ENCODE data around the gene TBCE.
"Not testable (repeated sequence)": the region's sequence is repeated elsewhere in the genome, so short reads cannot be mapped to it uniquely, and the experiment has no call there.

TBCE gene

DNA sequence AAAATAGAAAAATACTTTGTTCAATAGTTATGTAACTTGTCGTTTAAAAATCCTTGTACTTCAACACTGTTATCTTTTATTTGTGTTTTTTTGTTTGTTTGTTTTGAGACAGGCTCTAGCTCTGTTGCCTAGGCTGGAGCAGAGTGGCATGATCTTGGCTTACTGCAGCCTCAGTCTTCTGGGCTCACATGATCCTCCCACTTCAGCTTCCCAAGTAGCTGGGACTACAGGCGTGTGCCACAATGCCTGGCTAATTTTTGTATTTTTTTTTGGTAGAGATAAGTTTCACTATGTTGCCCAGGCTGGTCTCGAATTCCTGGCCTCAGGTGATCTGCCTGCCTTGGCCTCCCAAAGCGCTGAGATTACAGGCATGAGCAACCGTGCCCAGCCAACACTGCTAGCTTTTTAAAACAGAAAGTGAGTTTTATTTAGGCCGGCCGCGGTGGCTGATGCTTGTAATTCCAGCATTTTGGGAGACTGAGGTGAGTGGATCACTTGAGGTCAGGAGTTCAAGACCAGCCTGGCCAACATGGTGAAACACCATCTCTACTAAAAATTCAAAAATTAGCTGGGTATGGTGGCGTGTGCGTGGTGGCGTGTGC, 11.0 kb downstream of the TBCE start:
- not testable (repeated sequence) for H3K9me3 Mint-ChIP-seq, H3K27me3 Mint-ChIP-seq, DNase-seq, H3K4me3 Mint-ChIP-seq, H3K27ac Mint-ChIP-seq
- Mint-ChIP-seq H3K4me1 (ENCODE audit: low read depth) (peaks cover 12% of the 10 kb centered on the region), H3K36me3 (ENCODE audit: low read depth) (peaks cover 60% of the 10 kb centered on the region)

DNA sequence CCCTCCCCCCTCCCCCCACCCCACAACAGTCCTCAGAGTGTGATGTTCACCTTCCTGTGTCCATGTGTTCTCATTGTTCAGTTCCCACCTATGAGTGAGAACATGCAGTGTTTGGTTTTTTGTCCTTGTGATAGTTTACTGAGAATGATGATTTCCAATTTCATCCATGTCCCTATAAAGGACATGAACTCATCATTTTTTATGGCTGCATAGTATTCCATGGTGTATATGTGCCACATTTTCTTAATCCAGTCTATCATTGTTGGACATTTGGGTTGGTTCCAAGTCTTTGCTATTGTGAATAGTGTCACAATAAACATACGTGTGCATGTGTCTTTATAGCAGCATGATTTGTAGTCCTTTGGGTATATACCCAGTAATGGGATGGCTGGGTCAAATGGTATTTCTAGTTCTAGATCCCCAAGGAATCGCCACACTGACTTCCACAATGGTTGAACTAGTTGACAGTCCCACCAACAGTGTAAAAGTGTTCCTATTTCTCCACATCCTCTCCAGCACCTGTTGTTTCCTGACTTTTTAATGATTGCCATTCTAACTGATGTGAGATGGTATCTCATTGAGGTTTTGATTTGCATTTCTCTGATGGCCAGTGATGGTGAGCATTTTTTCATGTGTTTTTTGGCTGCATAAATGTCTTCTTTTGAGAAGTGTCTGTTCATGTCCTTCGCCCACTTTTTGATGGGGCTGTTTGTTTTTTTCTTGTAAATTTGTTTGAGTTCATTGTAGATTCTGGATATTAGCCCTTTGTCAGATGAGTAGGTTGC, 14.9 kb downstream of the TBCE start:
- not testable (repeated sequence) for H3K4me1 Mint-ChIP-seq (ENCODE audit: low read depth); DNase-seq; H3K9me3 Mint-ChIP-seq; H3K27me3 Mint-ChIP-seq; H3K4me3 Mint-ChIP-seq; H3K27ac Mint-ChIP-seq
- peaks cover 49% of the 10 kb centered on the region for H3K36me3 Mint-ChIP-seq (ENCODE audit: low read depth)

DNA sequence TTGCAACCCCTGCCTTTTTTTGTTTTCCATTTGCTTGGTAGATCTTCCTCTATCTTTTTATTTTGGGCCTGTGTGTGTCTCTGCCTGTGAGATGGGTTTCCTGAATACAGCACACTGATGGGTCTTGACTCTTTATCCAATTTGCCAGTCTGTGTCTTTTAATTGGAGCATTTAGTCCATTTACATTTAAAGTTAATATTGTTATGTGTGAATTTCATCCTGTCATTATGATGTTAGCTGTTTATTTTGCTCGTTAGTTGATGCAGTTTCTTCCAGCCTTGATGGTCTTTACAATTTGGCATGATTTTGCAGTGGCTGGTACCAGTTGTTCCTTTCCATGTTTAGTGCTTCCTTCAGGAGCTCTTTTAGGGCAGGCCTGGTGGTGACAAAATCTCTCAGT, 18.4 kb downstream of the TBCE start:
- not testable (repeated sequence) for H3K27me3 Mint-ChIP-seq; H3K27ac Mint-ChIP-seq; H3K9me3 Mint-ChIP-seq; DNase-seq; H3K4me3 Mint-ChIP-seq; H3K4me1 Mint-ChIP-seq (ENCODE audit: low read depth)
- H3K36me3 Mint-ChIP-seq (ENCODE audit: low read depth): peaks cover 42% of the 10 kb centered on the region

DNA sequence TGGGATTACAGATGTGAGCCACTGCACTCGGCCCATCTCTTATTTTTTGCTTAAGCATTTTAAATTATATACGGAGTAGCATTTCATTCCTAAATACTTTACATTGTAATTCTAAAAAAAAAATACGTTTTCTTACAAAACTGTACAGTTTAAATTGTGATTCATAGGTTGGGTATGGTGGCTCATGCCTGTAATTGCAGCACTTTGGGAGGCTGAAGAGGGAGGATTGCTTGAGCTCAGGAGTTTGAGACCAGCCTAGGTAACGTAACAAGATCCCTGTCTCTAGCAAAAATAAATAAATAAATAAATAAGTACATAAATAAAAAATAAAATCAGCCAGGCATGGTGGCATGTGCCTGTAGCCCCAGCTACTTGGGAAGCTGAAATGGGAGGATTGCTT, 24.6 kb downstream of the TBCE start:
- Mint-ChIP-seq H3K4me3 (no peak overlapping the region), H3K27ac (no peak overlapping the region), H3K36me3 (ENCODE audit: low read depth) (peaks cover 16% of the 10 kb centered on the region), H3K4me1 (ENCODE audit: low read depth) (peaks cover 9% of the 10 kb centered on the region), H3K9me3 (peaks cover 4% of the 10 kb centered on the region), H3K27me3 (no peaks in the 10 kb centered on the region)
- DNase-seq: no peak

DNA sequence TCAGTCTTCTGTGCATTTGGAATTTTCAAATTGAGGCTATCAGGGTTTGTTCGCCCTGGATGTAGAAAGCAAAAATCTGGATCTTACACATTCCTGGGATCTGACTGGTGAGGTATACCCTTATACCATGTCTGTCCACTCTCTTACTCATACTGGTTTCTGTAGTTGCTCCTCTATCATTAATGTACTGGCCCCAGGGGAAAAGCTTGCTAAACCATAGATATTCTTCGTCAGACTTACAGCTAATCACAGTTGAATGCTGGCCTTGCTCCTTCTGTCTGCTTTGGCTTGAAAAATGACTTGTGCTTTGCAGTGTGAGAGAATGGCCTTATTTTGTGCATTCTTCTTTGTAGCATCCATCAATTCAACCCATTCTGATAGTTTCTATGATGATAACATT, 30.5 kb downstream of the TBCE start:
- no peak for DNase-seq
- no peaks in the 10 kb centered on the region for H3K27me3 Mint-ChIP-seq

DNA sequence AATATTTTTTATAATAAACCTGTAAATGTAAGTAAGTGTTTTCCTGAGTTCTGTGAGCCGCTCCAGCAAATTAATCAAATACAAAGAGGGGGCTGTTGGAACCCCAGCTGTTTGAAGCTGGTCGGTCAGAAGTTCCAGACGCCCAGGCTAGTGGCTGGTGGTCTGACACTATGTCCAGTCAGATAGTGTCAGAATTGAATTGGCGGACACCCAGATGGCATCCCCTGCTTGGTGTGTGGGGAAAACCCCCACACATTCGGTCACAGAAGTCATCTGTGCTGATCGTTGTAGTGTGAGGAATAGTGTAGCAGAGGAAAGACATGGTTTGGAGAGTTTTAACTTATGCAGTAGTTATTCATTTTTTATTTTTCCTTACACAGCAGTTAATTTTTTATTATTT, 32.4 kb downstream of the TBCE start:
- Mint-ChIP-seq H3K27me3 (no peaks in the 10 kb centered on the region), H3K9me3 (no peaks in the 10 kb centered on the region), H3K4me3 (no peak overlapping the region), H3K27ac (no peak overlapping the region), H3K4me1 (ENCODE audit: low read depth) (peaks cover 4% of the 10 kb centered on the region), H3K36me3 (ENCODE audit: low read depth) (peaks cover 25% of the 10 kb centered on the region)
- no peak for DNase-seq

More for the DNA sequence above, 30.5 kb downstream of the TBCE start:
- Mint-ChIP-seq H3K4me3 (no peak overlapping the region), H3K4me1 (ENCODE audit: low read depth) (peaks cover 5% of the 10 kb centered on the region), H3K36me3 (ENCODE audit: low read depth) (peaks cover 16% of the 10 kb centered on the region), H3K27ac (no peak overlapping the region), H3K9me3 (no peaks in the 10 kb centered on the region)

DNA sequence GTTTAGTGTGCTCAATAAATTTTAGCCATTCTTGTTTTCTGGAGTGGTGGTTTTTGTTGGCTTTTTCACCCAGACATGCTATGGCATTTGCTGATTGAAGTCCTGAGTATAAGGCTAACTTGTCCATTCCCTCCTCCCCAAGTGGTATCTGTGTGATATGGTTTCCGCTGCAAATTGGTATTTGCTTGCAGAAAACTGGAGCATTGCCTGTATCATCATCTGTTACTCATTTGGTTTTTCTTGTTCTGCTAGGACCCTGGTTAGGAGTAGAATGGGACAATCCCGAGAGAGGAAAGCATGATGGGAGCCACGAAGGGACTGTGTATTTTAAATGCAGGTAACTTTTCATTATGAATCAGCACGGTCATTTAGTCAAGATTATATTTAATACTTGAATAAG, 34.0 kb downstream of the TBCE start:
- Mint-ChIP-seq H3K4me3 (no peak overlapping the region), H3K27ac (no peak overlapping the region), H3K4me1 (ENCODE audit: low read depth) (peaks cover 4% of the 10 kb centered on the region), H3K36me3 (ENCODE audit: low read depth) (peaks cover 23% of the 10 kb centered on the region), H3K27me3 (no peaks in the 10 kb centered on the region), H3K9me3 (no peaks in the 10 kb centered on the region)
- no peak for DNase-seq

DNA sequence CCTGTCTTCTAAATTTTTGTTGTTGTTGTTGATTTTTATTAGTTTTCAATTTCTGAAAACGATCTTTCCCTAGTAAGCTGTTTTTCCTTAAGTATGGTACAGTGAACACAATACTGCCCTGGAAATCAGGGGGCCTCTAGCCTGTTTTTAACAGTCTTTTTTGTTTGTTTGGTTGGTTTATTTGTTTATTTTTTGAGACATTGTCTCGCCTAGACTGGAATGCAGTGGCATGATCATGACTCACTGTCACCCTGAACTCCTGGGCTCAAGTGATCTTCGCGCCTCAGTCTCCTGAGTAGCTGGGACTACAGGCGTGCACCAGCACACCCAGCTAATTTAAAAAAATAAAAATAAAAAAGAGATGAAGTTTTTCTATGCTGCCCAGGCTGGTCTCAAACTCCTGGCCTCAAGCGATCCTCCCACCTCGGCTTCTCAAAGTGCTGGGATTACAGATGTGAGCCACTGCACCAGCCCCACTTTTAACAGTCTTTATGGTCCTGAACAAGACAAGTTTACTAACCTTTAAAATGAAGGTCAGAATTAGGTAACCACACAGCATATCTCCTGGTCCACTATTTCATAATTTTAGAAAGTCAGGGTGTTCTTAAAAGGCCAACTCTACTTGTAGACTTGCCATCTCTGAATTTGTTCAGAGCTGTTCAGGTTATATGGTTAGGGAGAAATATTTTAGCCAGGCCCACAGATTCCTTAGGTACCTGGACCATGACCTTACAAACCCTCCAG, 35.4 kb downstream of the TBCE start:
- Mint-ChIP-seq H3K27me3 (no peaks in the 10 kb centered on the region), H3K36me3 (ENCODE audit: low read depth) (peaks cover 20% of the 10 kb centered on the region), H3K4me1 (ENCODE audit: low read depth) (peaks cover 5% of the 10 kb centered on the region), H3K9me3 (no peaks in the 10 kb centered on the region), H3K27ac (no peak overlapping the region), H3K4me3 (no peak overlapping the region)
- DNase-seq: no peak

DNA sequence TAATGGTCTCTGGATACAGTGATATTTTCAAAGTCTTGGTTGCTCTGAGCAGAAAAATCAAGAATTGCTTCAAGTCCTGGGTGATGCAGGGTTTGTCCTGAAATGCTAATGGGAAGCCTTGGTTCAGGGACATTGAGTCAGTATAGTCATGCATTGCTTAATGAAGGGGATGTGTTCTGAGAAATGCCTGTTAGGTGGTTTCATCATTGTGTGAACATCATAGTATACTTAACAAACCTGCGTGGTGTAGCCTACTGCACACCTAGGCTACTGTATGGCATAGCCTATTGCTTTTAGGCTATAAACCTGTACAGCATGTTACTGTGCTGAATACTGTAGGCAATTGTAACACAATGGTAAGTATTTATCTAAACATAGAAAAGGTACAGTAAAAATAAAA, 36.4 kb downstream of the TBCE start:
- Mint-ChIP-seq H3K4me3 (no peak overlapping the region), H3K9me3 (no peaks in the 10 kb centered on the region), H3K4me1 (ENCODE audit: low read depth) (peaks cover 7% of the 10 kb centered on the region), H3K27ac (peak overlapping the region; percentile 57), H3K27me3 (no peaks in the 10 kb centered on the region), H3K36me3 (ENCODE audit: low read depth) (peaks cover 20% of the 10 kb centered on the region)
- DNase-seq: no peak

DNA sequence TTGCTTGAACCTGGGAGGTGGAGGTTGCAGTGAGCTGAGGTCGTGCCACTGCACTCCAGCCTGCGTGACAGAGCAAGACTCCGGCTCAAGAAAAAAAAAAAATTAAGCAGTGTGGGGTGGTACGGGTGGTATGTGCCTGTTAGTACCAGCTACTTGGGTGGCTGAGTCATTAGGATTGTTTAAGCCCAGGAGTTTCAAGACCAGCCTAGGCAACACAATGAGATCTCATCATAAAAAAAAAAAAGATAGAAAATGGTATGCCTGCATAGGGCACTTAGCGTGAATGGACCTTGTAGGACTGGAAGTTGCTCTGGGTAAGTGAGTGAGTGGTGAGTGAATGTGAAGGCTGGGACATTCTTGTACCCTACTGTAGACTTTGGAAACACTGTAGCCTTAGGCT, 37.0 kb downstream of the TBCE start:
- H3K27ac Mint-ChIP-seq: no peak overlapping the region

DNA sequence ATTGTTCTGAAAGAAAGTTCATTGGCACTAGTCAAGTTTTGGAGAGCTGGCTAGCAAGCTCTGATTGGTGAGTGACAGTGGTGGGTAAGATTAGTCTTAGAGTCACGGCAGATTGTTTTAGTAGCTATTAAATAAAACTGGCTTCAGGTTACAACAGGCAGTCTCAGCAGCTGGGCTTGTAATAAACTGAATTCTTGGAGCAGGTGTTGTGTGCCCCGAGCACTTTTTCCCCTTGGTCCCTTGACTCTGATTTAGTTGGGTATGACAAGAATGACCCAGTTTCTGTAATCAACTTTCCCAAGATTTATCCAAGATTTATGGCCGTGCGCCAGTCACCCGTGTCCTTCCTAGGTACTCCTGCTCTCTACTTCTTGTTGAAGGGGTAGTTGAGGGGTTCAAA, 40.2 kb downstream of the TBCE start:
- Mint-ChIP-seq H3K27me3 (no peaks in the 10 kb centered on the region), H3K9me3 (no peaks in the 10 kb centered on the region), H3K36me3 (ENCODE audit: low read depth) (peaks cover 10% of the 10 kb centered on the region), H3K4me1 (ENCODE audit: low read depth) (peaks cover 4% of the 10 kb centered on the region), H3K27ac (no peak overlapping the region), H3K4me3 (no peak overlapping the region)
- no peak for DNase-seq

More for the DNA sequence above, 37.0 kb downstream of the TBCE start:
- no peak overlapping the region for H3K4me3 Mint-ChIP-seq
- DNase-seq: no peak
- peaks cover 7% of the 10 kb centered on the region for H3K4me1 Mint-ChIP-seq (ENCODE audit: low read depth)
- no peaks in the 10 kb centered on the region for H3K9me3 Mint-ChIP-seq
- peaks cover 20% of the 10 kb centered on the region for H3K36me3 Mint-ChIP-seq (ENCODE audit: low read depth)
- H3K27me3 Mint-ChIP-seq: no peaks in the 10 kb centered on the region

DNA sequence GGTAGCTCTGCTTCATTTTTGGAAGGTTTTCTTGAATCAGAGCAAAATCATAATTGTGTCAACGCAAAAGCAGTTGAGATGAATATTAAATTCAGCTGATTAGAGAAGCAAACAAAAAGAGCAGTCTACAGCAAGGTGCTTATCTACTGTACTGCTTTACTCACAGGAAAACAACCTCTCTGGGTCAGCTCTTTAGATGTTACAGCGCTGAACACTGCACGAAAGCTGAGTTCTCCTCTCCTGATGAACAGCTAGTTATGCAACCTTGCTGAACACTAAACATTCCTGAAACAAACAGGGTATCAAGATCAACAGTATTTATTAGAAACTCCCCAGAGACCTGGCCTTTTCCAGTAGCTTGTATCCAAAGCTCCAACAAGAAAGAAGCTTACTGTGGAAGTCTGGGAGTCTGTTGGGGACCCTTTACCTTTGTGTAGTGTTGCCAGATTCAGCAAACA, 41.3 kb downstream of the TBCE start:
- Mint-ChIP-seq H3K9me3 (no peaks in the 10 kb centered on the region), H3K27me3 (no peaks in the 10 kb centered on the region), H3K27ac (no peak overlapping the region), H3K4me3 (no peak overlapping the region), H3K4me1 (ENCODE audit: low read depth) (peaks cover 5% of the 10 kb centered on the region), H3K36me3 (ENCODE audit: low read depth) (peaks cover 4% of the 10 kb centered on the region)
- DNase-seq: no peak

DNA sequence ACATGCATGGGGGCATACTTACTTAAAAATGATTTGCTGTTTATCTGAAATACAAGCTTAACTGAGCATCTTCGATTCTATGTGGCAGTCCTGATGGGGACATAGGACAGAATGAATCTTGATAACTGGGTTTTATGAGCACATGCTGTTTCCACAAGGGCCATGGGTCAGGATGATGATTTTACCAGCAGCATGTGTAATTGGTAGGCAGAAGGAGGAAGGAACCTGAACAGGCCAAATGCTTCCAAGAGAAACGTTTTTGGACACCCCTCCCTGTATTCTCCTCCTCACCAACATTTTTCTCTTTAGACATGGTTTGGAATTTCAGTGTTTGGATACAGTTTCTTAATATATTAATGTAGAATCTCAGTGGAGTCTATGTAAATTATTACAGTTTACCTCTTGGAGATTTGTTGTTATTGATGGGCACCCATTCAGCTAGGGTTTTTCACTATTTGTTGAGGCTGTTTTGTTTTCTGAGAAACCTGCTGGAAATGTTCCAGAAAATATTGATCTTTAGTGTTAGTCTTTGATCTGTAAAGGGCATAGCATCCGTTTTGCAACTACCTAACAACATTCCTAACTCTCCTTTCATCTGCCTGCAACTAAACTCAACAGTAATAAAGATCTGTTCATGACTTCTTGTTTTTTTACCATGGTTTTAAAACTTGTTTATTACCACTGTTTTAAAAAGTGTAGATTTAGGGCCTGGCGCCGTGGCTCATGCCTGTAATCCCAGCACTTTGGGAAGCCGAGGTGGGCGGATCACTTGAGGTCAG, 42.0 kb downstream of the TBCE start:
- DNase-seq: no peak
- Mint-ChIP-seq H3K9me3 (no peaks in the 10 kb centered on the region), H3K4me3 (no peak overlapping the region), H3K27ac (no peak overlapping the region), H3K36me3 (ENCODE audit: low read depth) (peaks cover 4% of the 10 kb centered on the region), H3K4me1 (ENCODE audit: low read depth) (peaks cover 5% of the 10 kb centered on the region), H3K27me3 (no peaks in the 10 kb centered on the region)

DNA sequence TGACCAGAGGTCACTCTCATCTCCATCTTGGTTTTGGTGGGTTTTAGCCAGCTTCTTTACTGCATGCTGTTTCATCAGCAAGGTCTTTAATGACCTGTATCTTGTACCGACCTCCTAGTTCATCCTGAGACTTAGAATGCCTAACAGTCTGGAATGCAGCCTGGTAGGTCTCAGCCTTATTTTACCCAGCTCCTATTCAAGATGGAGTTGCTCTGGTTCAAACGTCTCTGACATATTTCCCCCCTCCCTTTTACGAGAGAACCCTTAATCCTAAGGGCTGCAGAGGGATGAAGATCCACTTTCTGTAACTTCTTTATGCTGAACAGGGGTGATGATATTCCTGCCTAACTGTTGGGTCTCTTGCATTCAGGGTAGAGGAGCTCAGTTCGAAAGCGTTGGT, 43.2 kb downstream of the TBCE start:
- Mint-ChIP-seq H3K4me3 (no peak overlapping the region), H3K9me3 (no peaks in the 10 kb centered on the region), H3K27ac (no peak overlapping the region), H3K27me3 (no peaks in the 10 kb centered on the region), H3K36me3 (ENCODE audit: low read depth) (peaks cover 13% of the 10 kb centered on the region), H3K4me1 (ENCODE audit: low read depth) (peaks cover 7% of the 10 kb centered on the region)
- no peak for DNase-seq
